HG02571 (cell line): Measurements from ENCODE around the gene BTBD6.

Source experiments
- ATAC-seq: cut with Tn5 transposase; IDR thresholded peaks from one replicate; pipeline ENCODE4 v1.9.1; 2021; ENCODE audit warnings: mild to moderate bottlenecking, moderate library complexity; ENCODE audit not compliant: unreplicated experiment

Gene BTBD6

GRCh38 chr14:105228562-105228961, 19.8 kb upstream of the BTBD6 start:
- no peak for ATAC-seq

- ATAC-seq: no peak
Observed at GRCh38 chr14:105229099-105229655, 19.2 kb upstream of the BTBD6 start.

GRCh38 chr14:105240811-105241576, 7.3 kb upstream of the BTBD6 start:
- ATAC-seq: no peak

- ATAC-seq: no peak
Observed at GRCh38 chr14:105241641-105242040, 6.7 kb upstream of the BTBD6 start.

- ATAC-seq: no peak
Observed at GRCh38 chr14:105244334-105244733, 4.0 kb upstream of the BTBD6 start.

GRCh38 chr14:105247026-105247425, 1.3 kb upstream of the BTBD6 start:
- no peak for ATAC-seq

- no peak for ATAC-seq
Observed at GRCh38 chr14:105247715-105248367, 492 bp upstream of the BTBD6 start.

GRCh38 chr14:105249182-105250007, 1.1 kb downstream of the BTBD6 start:
- ATAC-seq: no peak

GRCh38 chr14:105250008-105250366, 1.7 kb downstream of the BTBD6 start:
- ATAC-seq: no peak

GRCh38 chr14:105250986-105251385, 2.7 kb downstream of the BTBD6 start:
- no peak for ATAC-seq

- ATAC-seq: no peak
Observed at GRCh38 chr14:105251920-105252319, 3.6 kb downstream of the BTBD6 start.

GRCh38 chr14:105252552-105253328, 4.4 kb downstream of the BTBD6 start:
- no peak for ATAC-seq

GRCh38 chr14:105253329-105253682, 5.0 kb downstream of the BTBD6 start:
- no peak for ATAC-seq

GRCh38 chr14:105255021-105255507, 6.7 kb downstream of the BTBD6 start:
- no peak for ATAC-seq

GRCh38 chr14:105256292-105256960, 8.1 kb downstream of the BTBD6 start:
- ATAC-seq: no peak

GRCh38 chr14:105257464-105257863, 9.1 kb downstream of the BTBD6 start:
- ATAC-seq: no peak

GRCh38 chr14:105258846-105259245, 10.5 kb downstream of the BTBD6 start:
- ATAC-seq: no peak

GRCh38 chr14:105260959-105261358, 12.6 kb downstream of the BTBD6 start:
- ATAC-seq: no peak

- ATAC-seq: no peak
Observed at GRCh38 chr14:105261781-105262180, 13.4 kb downstream of the BTBD6 start.
